NCI-H69 (cell line): ENCODE measurements around the gene CAMK4.
"Not testable (repeated sequence)": the region's sequence is repeated elsewhere in the genome, so short reads cannot be mapped to it uniquely, and the experiment has no call there.

Experiments used
- DNase-seq: peaks from one replicate; lab custom pipeline; 2025; lab: John Stamatoyannopoulos, UW

Gene CAMK4

GRCh38 chr5:111310711-111311620, 86.8 kb downstream of the CAMK4 start:
- DNase-seq, result peak; percentile 71

DNA sequence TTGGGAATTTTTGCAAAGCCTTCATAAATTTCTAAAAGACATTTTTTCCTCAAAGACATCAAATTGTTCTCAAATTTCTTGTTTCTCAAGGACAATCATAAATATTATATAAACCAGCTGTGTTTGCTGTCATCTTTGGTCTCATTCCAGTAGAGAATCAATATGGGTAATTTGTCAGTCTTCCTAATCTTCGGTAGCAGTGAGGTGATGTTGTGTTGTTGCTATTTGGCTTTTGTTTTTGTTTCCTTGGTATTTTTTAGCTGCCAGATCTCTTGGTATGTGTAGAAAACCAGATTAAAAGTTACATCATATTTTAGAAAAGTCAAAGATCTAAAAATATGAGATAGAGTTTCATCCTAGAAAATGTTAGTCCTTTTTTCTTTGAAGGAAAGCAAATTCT, 87.5 kb downstream of the CAMK4 start:
- no peak for DNase-seq

DNA sequence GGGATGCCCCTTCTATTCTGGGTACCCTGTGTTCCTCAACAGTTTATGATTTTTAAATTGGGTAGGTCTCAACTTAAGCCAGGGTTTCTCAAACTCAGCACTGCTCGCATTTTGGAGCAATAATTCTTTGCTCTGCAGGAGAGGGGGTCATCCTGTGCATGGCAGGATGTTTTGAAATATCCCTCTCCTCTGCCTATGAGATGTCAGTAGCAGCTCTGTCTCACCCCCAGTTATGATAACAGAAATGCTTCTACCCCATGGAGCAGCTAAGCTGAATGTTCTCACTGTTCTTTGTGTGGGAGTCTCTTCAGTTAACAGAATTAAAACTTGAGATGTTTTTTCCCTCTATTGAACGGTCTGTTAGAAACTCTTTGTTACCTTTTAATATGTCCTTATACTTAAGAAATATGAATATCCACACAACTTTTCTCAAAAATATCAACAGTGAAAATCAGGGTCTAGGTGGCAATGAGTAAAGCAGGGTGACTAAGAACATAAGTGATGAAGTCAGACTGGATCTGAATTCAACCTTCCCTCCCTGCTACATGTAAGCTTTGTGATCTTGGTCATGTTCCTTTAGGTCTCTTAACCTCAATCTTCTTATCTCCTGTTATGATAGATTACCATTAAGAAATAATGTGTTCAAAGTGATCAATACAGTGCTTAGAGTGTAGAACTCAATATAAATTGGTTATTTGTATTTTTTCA, 89.0 kb downstream of the CAMK4 start:
- DNase-seq, result no peak

DNA sequence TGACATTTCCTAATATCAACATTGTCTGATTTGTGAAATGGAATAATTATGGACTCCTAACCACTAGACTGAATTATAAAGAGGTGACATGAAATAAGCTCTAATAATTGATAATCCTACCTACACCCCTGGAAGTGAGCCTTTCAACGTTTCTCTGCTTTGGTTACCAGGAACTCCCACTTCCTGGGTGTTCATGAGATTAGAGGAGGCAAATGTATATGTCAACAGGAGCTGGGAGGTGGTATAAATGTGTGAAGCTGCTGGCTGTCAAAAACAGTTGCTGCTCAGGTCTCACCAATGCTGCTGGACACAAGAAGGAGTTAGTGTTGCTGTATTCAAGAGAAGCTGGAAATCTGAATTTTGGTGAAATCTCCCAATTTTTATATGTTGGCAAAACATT, 96.8 kb downstream of the CAMK4 start:
- DNase-seq, result peak; percentile 83

GRCh38 chr5:111321376-111321775, 97.2 kb downstream of the CAMK4 start:
- peak; percentile 76 for DNase-seq

DNA sequence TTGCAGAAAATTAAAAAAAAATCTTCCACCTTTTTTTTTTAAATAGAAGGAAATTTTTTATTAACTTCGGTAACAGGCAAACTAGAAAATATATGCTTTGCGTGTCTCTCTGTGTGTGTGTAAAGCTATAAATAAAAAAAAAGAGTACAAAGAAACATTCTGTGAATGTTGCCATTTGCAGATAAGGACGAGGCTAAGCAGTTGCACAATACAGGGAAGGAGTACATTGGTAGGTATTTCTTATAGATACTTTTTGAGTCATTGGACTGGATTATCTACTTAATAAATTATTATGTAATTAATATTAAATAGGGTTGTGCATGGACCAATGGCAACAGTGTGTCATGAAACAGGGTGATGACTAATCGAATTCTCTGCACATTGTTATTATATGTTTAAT, 102.4 kb downstream of the CAMK4 start:
- no peak for DNase-seq

DNA sequence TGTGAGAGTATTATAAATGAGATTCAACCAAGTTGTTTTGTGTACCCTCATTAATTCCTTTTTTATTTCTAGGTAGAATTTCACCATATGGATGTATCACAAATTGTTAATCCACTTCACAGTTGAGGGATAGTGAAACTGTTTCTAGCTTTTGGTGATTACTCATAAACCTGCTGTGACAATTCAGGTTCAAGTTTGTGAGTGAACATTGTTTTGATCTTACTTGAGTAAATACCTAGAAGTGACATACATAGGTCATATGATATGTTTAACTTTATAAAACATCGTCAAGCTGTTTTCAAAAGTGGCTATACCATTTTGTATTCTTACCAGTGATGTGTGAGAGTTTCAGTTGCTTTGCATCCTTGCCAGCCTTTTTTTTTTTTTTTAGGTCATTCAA, 112.9 kb downstream of the CAMK4 start:
- peak; percentile 61 for DNase-seq

GRCh38 chr5:111337688-111338087, 113.5 kb downstream of the CAMK4 start:
- DNase-seq, result peak; percentile 47

DNA sequence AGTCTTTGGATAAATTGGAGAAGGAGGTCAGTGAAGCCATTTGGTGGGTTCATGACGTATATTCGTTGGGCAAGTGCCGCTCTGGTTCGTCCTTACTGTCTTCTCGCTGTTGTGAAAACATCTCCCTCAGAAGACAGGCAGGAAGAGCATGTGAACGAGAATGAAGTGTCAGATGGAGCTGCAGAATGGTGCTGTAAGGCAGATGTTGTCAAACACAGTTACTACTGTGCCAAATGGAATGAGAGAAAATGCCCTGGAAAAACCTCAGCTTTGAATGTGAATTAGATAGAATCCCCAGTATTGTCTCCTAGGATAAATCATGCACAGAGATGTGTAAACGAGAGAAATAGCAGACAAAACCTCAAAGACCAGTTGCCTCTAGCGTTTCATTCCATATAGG, 121.5 kb downstream of the CAMK4 start:
- no peak for DNase-seq

GRCh38 chr5:111347021-111347420, 122.8 kb downstream of the CAMK4 start:
- DNase-seq, result no peak

GRCh38 chr5:111348661-111349329, 124.6 kb downstream of the CAMK4 start:
- no peak for DNase-seq

DNA sequence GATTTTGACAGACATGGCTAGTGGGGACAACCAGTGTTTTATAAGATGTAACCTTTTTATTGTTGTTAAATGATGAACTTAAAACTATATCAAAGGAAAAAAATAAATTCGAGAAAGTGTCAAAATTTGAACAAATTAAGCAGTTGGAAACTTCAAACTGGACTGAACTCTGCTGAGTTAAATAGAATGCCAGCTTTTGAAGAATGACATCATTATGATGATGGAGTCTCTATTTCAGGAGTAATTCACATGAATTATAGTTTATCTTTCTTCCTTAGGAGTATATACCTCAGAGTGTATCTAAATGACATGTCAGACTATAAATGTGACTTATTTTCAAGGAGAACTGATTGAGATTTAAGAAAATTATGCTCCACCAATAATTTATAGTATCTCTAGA, 125.2 kb downstream of the CAMK4 start:
- no peak for DNase-seq

GRCh38 chr5:111353035-111353434, 128.9 kb downstream of the CAMK4 start:
- DNase-seq, result no peak

DNA sequence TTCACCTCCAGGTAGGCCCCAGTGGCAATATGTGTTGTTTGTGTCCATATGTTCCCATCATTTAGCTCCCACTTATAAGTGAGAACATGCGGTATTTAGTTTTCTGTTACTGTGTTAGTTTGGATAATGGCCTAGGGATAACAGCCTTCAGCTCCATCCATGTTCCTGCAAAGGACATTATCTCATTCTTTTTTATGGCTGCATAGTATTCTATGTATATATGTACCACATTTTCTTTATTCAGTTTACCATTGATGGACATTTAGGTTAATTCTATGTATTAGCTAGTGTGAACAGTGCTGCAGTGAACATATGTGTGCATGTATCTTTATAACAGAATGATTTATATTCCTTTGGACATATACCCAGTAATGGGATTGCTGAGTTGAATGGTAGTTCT, 134.5 kb downstream of the CAMK4 start:
- DNase-seq, result not testable (repeated sequence)

DNA sequence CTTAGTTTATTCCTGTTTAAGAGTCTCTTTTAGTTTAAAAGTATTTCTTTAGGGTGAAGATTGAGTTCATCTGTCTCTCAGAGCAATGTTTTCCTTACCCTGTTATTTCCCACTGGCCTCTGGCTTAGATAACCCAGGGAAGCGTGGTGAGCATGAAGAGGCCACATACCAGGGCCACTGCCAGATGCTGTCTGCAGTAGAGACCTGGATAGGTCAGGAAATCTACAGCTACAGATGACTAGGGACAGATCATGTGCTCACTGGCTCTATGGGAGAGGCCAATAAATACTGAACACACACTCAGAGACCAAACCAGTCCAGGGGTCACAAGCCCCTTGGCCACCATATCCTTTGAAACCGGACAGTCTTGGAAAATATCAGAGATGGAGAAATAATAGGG, 136.0 kb downstream of the CAMK4 start:
- peak; percentile 27 for DNase-seq

DNA sequence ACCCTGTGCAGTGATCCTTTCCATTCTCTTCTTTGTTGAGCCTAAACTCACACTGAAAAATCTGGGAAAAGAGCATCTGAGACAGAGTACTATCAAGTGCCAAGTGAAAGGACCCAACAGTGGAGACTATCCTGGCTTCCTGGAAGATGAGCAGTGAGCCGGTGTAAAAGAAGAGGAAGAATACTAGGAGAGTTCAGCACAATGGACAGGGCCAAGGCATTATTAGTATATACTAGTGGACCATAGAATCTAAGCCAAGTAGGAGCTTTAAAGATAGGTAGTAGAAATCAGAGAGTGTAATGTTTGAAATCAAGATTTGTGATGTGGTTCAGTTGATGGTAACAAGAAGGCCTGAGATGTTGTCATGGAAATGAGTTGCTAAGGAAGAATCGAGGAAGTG, 140.8 kb downstream of the CAMK4 start:
- no peak for DNase-seq

DNA sequence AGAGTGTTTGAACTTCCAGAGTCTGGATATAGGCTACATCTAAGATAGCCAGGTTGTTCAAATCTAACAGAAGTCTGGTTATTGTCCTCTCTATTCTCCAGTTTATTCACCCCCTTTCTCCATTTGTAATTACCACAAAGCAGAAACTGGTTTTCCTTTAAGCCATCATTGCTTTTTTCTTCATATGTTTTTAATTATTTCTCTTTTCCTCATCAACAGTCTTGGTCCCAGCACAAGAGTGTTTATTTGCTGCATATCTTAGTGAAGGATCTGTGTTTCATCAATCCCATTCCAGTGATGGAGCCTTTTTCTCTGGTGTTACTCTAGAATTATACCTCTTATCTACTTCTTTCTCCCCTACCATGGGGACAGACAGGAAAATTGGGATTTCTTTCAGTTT, 142.2 kb downstream of the CAMK4 start:
- no peak for DNase-seq

DNA sequence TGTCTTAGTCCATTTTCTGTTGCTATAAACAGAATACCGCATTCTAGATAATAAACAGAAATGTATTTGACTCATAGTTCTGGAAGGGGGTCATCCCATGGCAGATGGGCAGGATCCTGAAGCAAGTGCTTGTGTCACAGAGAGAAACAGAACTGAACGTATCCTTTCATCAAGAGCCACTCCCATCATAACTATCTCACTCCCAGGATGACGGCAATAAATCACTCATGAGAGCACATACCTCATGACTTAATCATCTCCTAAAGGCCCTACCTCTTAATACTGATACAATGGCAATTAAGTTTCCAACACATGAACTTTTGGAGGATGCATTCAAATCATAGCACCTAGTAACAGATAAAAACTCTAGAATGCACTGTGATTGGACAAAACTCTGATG, 142.9 kb downstream of the CAMK4 start:
- peak; percentile 59 for DNase-seq

DNA sequence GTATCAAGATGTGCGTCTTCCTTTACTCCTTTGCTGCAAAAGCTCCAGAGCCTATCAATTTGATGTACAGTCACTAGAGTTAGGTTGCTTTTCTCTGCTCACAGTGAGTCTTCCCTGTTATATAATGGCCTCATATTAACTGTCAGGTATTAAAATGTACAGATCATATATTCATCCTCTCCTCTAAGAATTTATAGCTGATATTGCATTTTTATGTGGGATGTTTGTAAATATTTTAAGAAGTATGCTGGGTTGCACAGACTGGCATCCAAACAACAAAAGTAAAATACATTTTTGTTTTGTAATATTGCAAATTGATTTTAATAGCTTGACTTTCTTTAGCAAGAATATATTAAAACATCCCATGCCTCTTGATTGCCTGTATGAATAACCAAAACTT, 148.6 kb downstream of the CAMK4 start:
- DNase-seq, result no peak

DNA sequence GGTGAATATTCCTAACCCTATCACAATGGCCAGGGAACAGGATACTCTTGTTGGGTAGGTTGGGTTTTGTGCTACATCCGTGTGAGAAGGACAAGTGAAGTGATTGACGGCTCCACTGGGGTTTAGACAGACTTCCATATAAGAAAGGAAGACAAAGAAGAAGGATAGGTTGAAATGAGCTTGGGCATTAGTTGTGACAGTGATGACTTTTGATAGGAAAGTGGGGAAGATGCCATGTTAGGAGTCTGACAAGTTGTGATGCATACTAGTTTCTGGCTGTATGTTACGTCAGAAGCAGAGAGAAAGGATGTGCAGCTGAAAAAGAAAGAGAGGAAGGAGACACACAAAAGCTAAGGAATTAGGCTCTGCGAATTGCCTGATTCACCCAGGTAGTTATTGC, 150.2 kb downstream of the CAMK4 start:
- DNase-seq, result no peak

DNA sequence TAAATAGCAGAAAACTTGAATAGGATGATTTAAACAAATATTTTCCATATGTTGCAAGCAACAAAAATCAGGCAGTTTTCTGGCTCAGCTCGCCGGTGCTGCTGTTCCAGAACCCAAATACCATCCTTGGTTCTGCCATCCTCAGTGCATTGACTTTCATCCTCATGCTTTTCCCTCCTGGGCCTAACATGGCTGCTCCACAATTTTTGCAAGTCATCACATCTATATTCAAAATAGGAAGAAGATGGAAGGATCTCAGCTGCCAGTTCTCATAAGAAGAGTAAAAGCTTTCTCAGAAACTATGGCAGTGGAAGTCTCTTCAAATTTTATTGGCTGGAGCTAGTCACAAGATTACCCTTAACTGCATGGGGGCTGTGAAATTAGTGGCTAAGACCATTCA, 151.5 kb downstream of the CAMK4 start:
- no peak for DNase-seq

- peak; percentile 45 for DNase-seq
These were observed 153.1 kb downstream of the CAMK4 start for GRCh38 chr5:111377306-111377705.

DNA sequence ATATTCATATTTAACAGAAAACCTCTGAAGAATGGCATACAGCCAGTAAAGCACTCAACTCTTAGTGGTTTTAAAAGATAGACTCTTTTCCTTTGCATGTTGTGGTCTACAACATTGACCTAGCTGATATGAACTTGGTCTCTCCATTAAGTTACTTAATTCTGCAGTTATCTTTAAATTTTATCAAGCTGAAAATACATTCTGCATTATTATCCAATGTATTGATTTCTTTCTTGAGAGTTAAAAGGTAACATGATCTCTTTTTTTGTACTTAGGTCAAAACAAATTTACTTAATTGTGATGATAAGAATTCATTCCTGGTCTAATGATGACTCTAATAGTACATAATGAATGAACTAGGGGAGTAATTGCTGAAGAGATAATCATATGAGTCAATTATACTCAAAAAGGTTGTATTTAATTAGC, 155.2 kb downstream of the CAMK4 start:
- DNase-seq, result no peak
